ENCODE measurements around the gene RCCD1. TPM values are rescaled to one million over a fixed set of nuclear protein-coding genes. Genes with fewer than 3 reads are reported as not detected.
A peak's percentile ranks its signal among the peaks of the same experiment; 100 is the strongest.

RCCD1 gene
- total RNA-seq, 1 donor from 2014 or later: 23.0 TPM

GRCh38 chr15:90966262-90966661, 11.6 kb downstream of the RCCD1 start:
- peaks cover 17% of the 10 kb centered on the region for H3K36me3 Mint-ChIP-seq (ENCODE audit: insufficient read depth)

GRCh38 chr15:90967206-90967605, 12.5 kb downstream of the RCCD1 start:
- no peak overlapping the region for H3K4me3 Mint-ChIP-seq (ENCODE audit: low read depth)
- no peaks in the 10 kb centered on the region for H3K4me1 Mint-ChIP-seq (ENCODE audit: low read depth)
- TF ChIP-seq CTCF (IDR thresholded peaks at IDR 0.05; ENCODE audit: unreplicated experiment): no peak
- peaks cover 14% of the 10 kb centered on the region for H3K36me3 Mint-ChIP-seq (ENCODE audit: insufficient read depth)
- H3K27ac Mint-ChIP-seq: peak overlapping the region; percentile 41
- no peak for DNase-seq (ENCODE audit: low spot score, unreplicated experiment)
- H3K9me3 Mint-ChIP-seq (ENCODE audit: low read depth): no peaks in the 10 kb centered on the region
- H3K27me3 Mint-ChIP-seq: no peaks in the 10 kb centered on the region

More at GRCh38 chr15:90966262-90966661, 11.6 kb downstream of the RCCD1 start:
- no peak for TF ChIP-seq CTCF (IDR thresholded peaks at IDR 0.05; ENCODE audit: unreplicated experiment)
- Mint-ChIP-seq H3K4me1 (ENCODE audit: low read depth) (no peaks in the 10 kb centered on the region), H3K9me3 (ENCODE audit: low read depth) (no peaks in the 10 kb centered on the region), H3K27ac (no peak overlapping the region), H3K4me3 (ENCODE audit: low read depth) (no peak overlapping the region), H3K27me3 (no peaks in the 10 kb centered on the region)
- DNase-seq (ENCODE audit: low spot score, unreplicated experiment): no peak

GRCh38 chr15:90968434-90968833, 13.8 kb downstream of the RCCD1 start:
- H3K27ac Mint-ChIP-seq: no peak overlapping the region
- H3K27me3 Mint-ChIP-seq: no peaks in the 10 kb centered on the region
- H3K4me1 Mint-ChIP-seq (ENCODE audit: low read depth): peaks cover 2% of the 10 kb centered on the region
- DNase-seq (ENCODE audit: low spot score, unreplicated experiment): no peak
- H3K36me3 Mint-ChIP-seq (ENCODE audit: insufficient read depth): peaks cover 14% of the 10 kb centered on the region
- no peak for TF ChIP-seq CTCF (IDR thresholded peaks at IDR 0.05; ENCODE audit: unreplicated experiment)
- H3K9me3 Mint-ChIP-seq (ENCODE audit: low read depth): no peaks in the 10 kb centered on the region
- H3K4me3 Mint-ChIP-seq (ENCODE audit: low read depth): no peak overlapping the region

DNA sequence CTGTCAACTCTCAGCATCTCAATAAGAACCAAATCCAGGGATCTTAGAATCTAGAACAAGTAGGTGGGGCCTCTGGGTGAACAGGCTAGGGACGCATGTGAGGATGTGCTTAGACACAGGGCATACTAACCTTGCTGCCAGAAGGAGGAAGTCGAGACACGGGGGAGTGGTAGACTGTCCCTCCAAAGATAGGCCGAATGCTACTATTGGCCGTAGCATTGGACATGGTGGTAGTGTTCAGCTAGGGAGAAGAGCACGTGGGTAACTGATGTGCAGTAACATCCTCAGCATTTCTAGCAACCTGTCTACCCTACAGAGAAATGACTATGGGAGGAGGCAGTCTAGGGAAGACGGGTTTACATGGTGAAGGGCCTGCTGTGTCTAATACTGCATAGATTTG, 15.6 kb downstream of the RCCD1 start:
- no peak for TF ChIP-seq CTCF (IDR thresholded peaks at IDR 0.05; ENCODE audit: unreplicated experiment)
- no peak overlapping the region for H3K4me3 Mint-ChIP-seq (ENCODE audit: low read depth)
- peaks cover 15% of the 10 kb centered on the region for H3K36me3 Mint-ChIP-seq (ENCODE audit: insufficient read depth)
- no peaks in the 10 kb centered on the region for H3K27me3 Mint-ChIP-seq
- DNase-seq (ENCODE audit: low spot score, unreplicated experiment): no peak
- H3K9me3 Mint-ChIP-seq (ENCODE audit: low read depth): no peaks in the 10 kb centered on the region
- peaks cover 10% of the 10 kb centered on the region for H3K4me1 Mint-ChIP-seq (ENCODE audit: low read depth)
- no peak overlapping the region for H3K27ac Mint-ChIP-seq

DNA sequence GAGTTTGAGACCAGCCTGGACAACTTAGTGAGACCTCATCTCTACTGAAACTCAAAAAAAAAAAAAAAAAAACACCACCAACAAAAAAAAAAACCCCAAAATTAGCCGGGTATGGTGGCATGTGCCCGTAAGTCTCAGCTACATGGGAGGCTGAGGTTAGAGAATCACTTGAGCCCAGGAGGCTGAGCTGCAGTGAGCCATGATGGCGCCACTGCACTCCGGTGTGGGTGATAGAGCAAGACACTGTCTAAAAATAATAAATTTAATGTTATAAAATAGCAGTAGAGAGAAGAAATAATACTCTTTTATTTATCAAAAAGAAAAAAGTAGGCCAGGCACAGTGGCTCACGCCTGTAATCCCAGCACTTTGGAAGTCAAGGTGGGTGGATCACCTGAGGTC, 17.4 kb downstream of the RCCD1 start:
- TF ChIP-seq CTCF (IDR thresholded peaks at IDR 0.05; ENCODE audit: unreplicated experiment): no peak
- Mint-ChIP-seq H3K27ac (no peak overlapping the region), H3K4me1 (ENCODE audit: low read depth) (peaks cover 10% of the 10 kb centered on the region), H3K9me3 (ENCODE audit: low read depth) (no peaks in the 10 kb centered on the region), H3K27me3 (no peaks in the 10 kb centered on the region), H3K36me3 (ENCODE audit: insufficient read depth) (peaks cover 21% of the 10 kb centered on the region), H3K4me3 (ENCODE audit: low read depth) (no peak overlapping the region)
- no peak for DNase-seq (ENCODE audit: low spot score, unreplicated experiment)

All from progenitor cell of endocrine pancreas (in vitro differentiated cells).